ENCODE measurements around the gene KNOP1.

The KNOP1 gene

GRCh38 chr16:19705843-19706242, 12.2 kb downstream of the KNOP1 start:
- no peak for DNase-seq

GRCh38 chr16:19705146-19705501, 12.9 kb downstream of the KNOP1 start:
- no peak for DNase-seq

- no peak for DNase-seq
Measured at GRCh38 chr16:19704321-19705145, 13.5 kb downstream of the KNOP1 start.

- no peak for DNase-seq
Measured at GRCh38 chr16:19703172-19703889, 14.7 kb downstream of the KNOP1 start.

GRCh38 chr16:19701091-19701490, 16.9 kb downstream of the KNOP1 start:
- no peak for DNase-seq

GRCh38 chr16:19700319-19700781, 17.7 kb downstream of the KNOP1 start:
- no peak for DNase-seq

GRCh38 chr16:19699472-19699871, 18.6 kb downstream of the KNOP1 start:
- no peak for DNase-seq

- DNase-seq: no peak
Measured at GRCh38 chr16:19698480-19699465, 19.3 kb downstream of the KNOP1 start.

GRCh38 chr16:19697756-19698318, 20.2 kb downstream of the KNOP1 start:
- DNase-seq: peak; percentile 18

GRCh38 chr16:19696961-19697360, 21.1 kb downstream of the KNOP1 start:
- no peak for DNase-seq

GRCh38 chr16:19696328-19696727, 21.7 kb downstream of the KNOP1 start:
- peak; percentile 82 for DNase-seq

GRCh38 chr16:19694989-19695388, 23.0 kb downstream of the KNOP1 start:
- peak; percentile 14 for DNase-seq

- DNase-seq: no peak
Measured at GRCh38 chr16:19691161-19691711, 26.8 kb downstream of the KNOP1 start.

- DNase-seq: no peak
Measured at GRCh38 chr16:19690196-19690595, 27.8 kb downstream of the KNOP1 start.

- DNase-seq: no peak
Measured at GRCh38 chr16:19689342-19689741, 28.7 kb downstream of the KNOP1 start.

GRCh38 chr16:19688396-19689024, 29.5 kb downstream of the KNOP1 start:
- peak; percentile 29 for DNase-seq

GRCh38 chr16:19687279-19687678, 30.7 kb downstream of the KNOP1 start:
- no peak for DNase-seq

- DNase-seq: no peak
Measured at GRCh38 chr16:19685176-19685575, 32.9 kb downstream of the KNOP1 start.

- DNase-seq: no peak
Measured at GRCh38 chr16:19683453-19684236, 34.4 kb downstream of the KNOP1 start.

GRCh38 chr16:19681637-19682036, 36.4 kb downstream of the KNOP1 start:
- DNase-seq: no peak

- DNase-seq: no peak
Measured at GRCh38 chr16:19680881-19681340, 37.1 kb downstream of the KNOP1 start.

All from hematopoietic multipotent progenitor cell treated with erythropoietin and hydrocortisone succinate and interleukin-3 and kit ligand, for 4 days (in vitro differentiated cells).